Prostate gland (tissue), 2 donors: Measurements from ENCODE around the gene CAV1. TPM values are rescaled to one million over a fixed set of nuclear protein-coding genes. Genes with fewer than 3 reads are reported as not detected.
A peak's percentile ranks its signal among the peaks of the same experiment; 100 is the strongest.

Experiments
- DNase-seq: peaks from one replicate; pipeline ENCODE4 v3.0.0-alpha.2; 2019; ENCODE audit warnings: low spot score
- H3K27ac ChIP-seq, 2 donors: fragments of 200-600 bp; sonication (generic); 2 replicates each; pipeline ENCODE4 v1.5.1; 2017 to 2019
- H3K27me3 ChIP-seq: fragments of 200-600 bp; sonication (generic); replicated peaks from 2 replicates; pipeline ENCODE4 v1.5.1; 2019; ENCODE audit not compliant: insufficient read depth
- H3K36me3 ChIP-seq, 2 donors: fragments of 200-600 bp; sonication (generic); 1 replicate in 1 of 2; 2 replicates in 1 of 2; pipeline versions ENCODE4 v1.5.1 to v1.8.1; 2017 to 2019
- H3K4me1 ChIP-seq: fragments of 200-600 bp; sonication (generic); replicated peaks from 2 replicates; pipeline ENCODE4 v1.5.1; 2019
- H3K4me3 ChIP-seq, 2 donors: fragments of 200-600 bp; sonication (generic); 2 replicates each; pipeline ENCODE4 v1.5.1; 2017 to 2019
- H3K9me3 ChIP-seq: fragments of 200-600 bp; sonication (generic); 2 replicates; pipeline ENCODE4 v1.5.1; 2017
- CTCF ChIP-seq, 4 experiments: fragments of 200-600 bp in 2 of 4; fragments of 450-650 bp in 2 of 4; sonication (generic) in 2 of 4; IDR thresholded peaks; 1 replicate in 3 of 4; 2 replicates in 1 of 4; pipeline ENCODE4 v1.5.1; 2016 to 2019; ENCODE audit warnings: antibody characterized with exemption in 4 of 4, mild to moderate bottlenecking in 2 of 4, moderate library complexity in 2 of 4
- POLR2A ChIP-seq: fragments of 450-650 bp; IDR thresholded peaks from one replicate; pipeline ENCODE4 v1.6.1; 2016; ENCODE audit warnings: antibody characterized with exemption, mild to moderate bottlenecking
- POLR2AphosphoS5 ChIP-seq: sonication (generic); formaldehyde crosslinking; IDR thresholded peaks from one replicate; pipeline ENCODE4 v1.6.1; 2017; ENCODE audit warnings: antibody characterized with exemption
- WGBS: methylation state at CpG from one replicate; pipeline ENCODE4 v1.1.5; 2018; 5-methylcytosine and 5-hydroxymethylcytosine counted together
- intact Hi-C: fragments of 100-400 bp; cut with DNase I; formaldehyde crosslinking; loops from one replicate; pipeline ENCODE4 v1.14.2; 2022
- total RNA-seq, 2 donors: library from RNA; depleted of rRNA; stranded (reverse); fragments of >200 nt; gene quantifications; one replicate each; pipeline ENCODE4 v1.1.0, GENCODE V29; 2016

CAV1 gene
- total RNA-seq, 2 donors from 2014 or later, result 54.0 to 114 TPM

GRCh38 chr7:116502201-116503096 lies 22.4 kb upstream of the CAV1 start:
- H3K4me3 ChIP-seq, result no peak overlapping the region
- H3K36me3 ChIP-seq, result no peaks in the 10 kb centered on the region
- H3K4me1 ChIP-seq, result no peaks in the 10 kb centered on the region
- DNase-seq, result no peak
- H3K9me3 ChIP-seq, result no peaks in the 10 kb centered on the region
- peak overlapping the region in 1 of 2 donors; percentile 84 for H3K27ac ChIP-seq
- TF ChIP-seq POLR2A (no peak), CTCF (IDR thresholded peaks at IDR 0.05) (no peak), POLR2AphosphoS5 (no peak)
- WGBS, result 87% methylated on average over 2 of the region's 2 CpGs
- no peaks in the 10 kb centered on the region for H3K27me3 ChIP-seq
- intact Hi-C loops, result no loop called here

- TF ChIP-seq POLR2A (no peak), POLR2AphosphoS5 (no peak), CTCF (IDR thresholded peaks at IDR 0.05) (no peak)
- no peaks in the 10 kb centered on the region for H3K4me1 ChIP-seq
- intact Hi-C loops, result no loop called here
- H3K27ac ChIP-seq, result peak overlapping the region in 1 of 2 donors; percentile 22
- DNase-seq, result no peak
- no peaks in the 10 kb centered on the region for H3K36me3 ChIP-seq
- no peak overlapping the region for H3K4me3 ChIP-seq
- no peaks in the 10 kb centered on the region for H3K27me3 ChIP-seq
- H3K9me3 ChIP-seq, result no peaks in the 10 kb centered on the region
Measured at GRCh38 chr7:116503835-116504234, 21.0 kb upstream of the CAV1 start.

- Histone ChIP-seq H3K4me3 (no peak overlapping the region), H3K27me3 (no peaks in the 10 kb centered on the region), H3K27ac (no peak overlapping the region), H3K9me3 (no peaks in the 10 kb centered on the region), H3K4me1 (no peaks in the 10 kb centered on the region), H3K36me3 (no peaks in the 10 kb centered on the region)
- intact Hi-C loops, result no loop called here
- DNase-seq, result no peak
- no peak for TF ChIP-seq CTCF (IDR thresholded peaks at IDR 0.05)
- no peak for TF ChIP-seq POLR2A
- 47% methylated on average over 2 of the region's 2 CpGs for WGBS
Measured at GRCh38 chr7:116505278-116505677, 19.6 kb upstream of the CAV1 start.

- H3K4me1 ChIP-seq, result no peaks in the 10 kb centered on the region
- TF ChIP-seq POLR2A (no peak), POLR2AphosphoS5 (no peak), CTCF (IDR thresholded peaks at IDR 0.05) (no peak)
- DNase-seq, result no peak
- WGBS, result 58% methylated on average over 3 of the region's 3 CpGs
- H3K4me3 ChIP-seq, result no peak overlapping the region
- no peak overlapping the region for H3K27ac ChIP-seq
- no peaks in the 10 kb centered on the region for H3K36me3 ChIP-seq
- intact Hi-C loops, result no loop called here
- no peaks in the 10 kb centered on the region for H3K27me3 ChIP-seq
- H3K9me3 ChIP-seq, result no peaks in the 10 kb centered on the region
Measured at GRCh38 chr7:116505823-116506222, 19.0 kb upstream of the CAV1 start.
